ENCODE measurements around the gene CDC14A. TPM values are rescaled to one million over a fixed set of nuclear protein-coding genes. Genes with fewer than 3 reads are reported as not detected.
"Not testable (repeated sequence)": the region's sequence is repeated elsewhere in the genome, so short reads cannot be mapped to it uniquely, and the experiment has no call there.

The CDC14A gene
- total RNA-seq, 1 experiment from 2014 or later, result 5.3 TPM

- DNase-seq (ENCODE audit: low read depth), result no peak
These were observed 52.5 kb downstream of the CDC14A start for GRCh38 chr1:100404821-100405220.

- DNase-seq (ENCODE audit: low read depth), result not testable (repeated sequence)
These were observed 53.6 kb downstream of the CDC14A start for GRCh38 chr1:100405902-100406301.

GRCh38 chr1:100407390-100407789, 55.1 kb downstream of the CDC14A start:
- DNase-seq (ENCODE audit: low read depth), result not testable (repeated sequence)

DNA sequence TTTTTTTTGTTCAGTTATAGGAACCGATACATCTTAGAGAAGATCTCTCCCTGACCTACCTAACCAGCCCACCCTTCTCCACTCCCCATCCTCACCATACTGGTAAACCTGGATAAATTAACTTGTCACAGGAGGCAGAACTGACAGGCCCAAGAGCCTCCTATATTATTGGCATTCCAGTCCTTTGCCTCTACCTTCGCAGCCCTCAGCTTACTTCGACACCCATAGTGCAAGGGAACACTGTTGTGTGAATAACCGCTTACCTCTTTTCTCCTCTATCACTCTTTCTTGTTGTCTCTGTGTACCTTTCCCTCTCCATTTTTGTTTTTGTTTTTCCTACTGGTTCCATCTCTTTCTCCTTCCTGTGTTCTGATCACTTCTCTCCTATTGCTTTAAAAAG, 58.7 kb downstream of the CDC14A start:
- DNase-seq (ENCODE audit: low read depth), result no peak

DNA sequence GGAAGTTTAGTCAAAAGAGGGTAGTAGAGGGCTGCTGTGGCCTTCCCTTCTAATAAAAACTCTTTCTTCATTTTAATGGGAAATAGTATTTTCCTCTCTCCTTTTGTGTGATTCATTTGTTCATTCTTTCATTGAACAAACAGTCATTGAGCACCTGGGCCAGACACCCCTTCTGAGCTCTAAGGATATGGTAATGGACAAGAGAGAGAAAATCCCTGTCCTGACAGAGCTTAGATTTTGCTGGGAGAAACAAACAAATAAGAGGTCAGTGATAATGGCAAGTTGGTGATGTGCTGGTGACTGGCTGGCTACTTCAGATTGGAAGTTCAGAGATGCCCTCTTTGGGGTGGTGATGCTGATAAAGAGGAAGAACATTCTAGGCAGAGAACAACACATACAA, 59.3 kb downstream of the CDC14A start:
- no peak for DNase-seq (ENCODE audit: low read depth)

DNA sequence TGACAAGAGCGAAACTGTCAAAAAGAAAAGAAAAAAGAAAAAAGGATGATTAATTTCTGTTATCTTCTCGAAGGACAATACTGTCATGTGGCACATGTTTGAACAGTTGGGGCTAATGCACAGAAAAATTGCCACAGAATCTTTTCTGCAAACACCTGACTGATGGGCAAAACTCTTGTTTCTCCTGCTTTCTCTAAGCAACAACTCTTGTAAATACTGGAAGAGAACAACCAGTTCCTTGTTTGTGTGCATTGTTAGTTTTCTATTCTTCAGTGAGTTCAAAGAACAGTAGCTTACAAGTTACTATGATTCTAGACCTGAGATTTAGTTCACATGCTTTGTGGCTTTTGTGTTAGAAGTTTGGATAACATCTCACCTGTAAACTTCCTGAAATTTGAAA, 60.7 kb downstream of the CDC14A start:
- DNase-seq (ENCODE audit: low read depth), result no peak

DNA sequence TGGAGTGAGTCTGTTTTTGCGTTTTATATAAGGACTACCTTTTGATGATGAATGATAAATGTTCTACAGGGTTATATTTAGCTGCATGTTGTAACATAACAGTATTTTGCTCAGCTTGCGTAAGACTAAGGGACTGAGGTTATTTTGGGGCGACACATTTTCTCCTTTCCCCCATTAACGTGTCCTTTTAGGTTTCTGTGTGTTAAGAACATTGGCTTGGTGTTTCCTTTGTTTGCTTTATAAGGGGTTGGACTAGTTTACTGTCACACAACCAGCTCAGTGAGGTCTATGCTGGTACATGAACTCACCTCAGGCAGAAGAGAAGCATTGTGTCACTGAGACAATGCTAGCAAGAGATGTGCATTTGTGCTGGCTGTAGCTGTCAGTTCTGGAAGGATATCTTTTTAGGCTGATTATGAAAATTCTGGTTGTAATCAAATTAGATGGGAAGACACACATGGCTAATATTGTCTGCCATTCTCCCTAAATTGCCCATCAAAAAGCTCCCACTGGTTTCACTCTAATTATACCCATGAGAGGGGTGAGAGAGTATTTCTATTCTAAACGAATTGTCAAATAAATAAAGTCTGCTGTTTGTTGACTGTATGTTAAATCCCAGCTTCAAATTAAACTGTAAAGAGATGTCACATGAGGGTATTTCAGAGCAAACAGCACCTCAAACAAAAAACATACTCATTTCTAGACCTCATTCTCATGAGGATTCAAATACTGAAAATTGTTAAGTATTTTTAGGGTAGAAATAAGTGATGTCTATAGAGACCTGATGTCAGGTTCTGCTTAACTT, 62.6 kb downstream of the CDC14A start:
- DNase-seq (ENCODE audit: low read depth), result no peak

DNA sequence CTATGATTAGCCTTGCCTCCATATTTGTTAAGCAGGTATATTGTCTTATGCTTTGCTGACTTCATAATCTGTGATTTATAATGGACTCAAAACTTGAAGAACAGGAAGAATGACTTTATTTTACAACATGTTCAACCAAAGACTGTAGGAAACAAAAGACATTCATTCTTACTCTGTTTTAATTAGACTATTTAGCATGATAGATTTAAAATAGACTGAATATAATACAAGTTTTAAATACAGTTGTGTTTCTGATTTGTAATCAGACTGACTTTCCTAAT, 63.1 kb downstream of the CDC14A start:
- DNase-seq (ENCODE audit: low read depth), result no peak

- DNase-seq (ENCODE audit: low read depth), result no peak
These were observed 66.8 kb downstream of the CDC14A start for GRCh38 chr1:100419072-100419471.

GRCh38 chr1:100422065-100422464, 69.8 kb downstream of the CDC14A start:
- DNase-seq (ENCODE audit: low read depth), result no peak

GRCh38 chr1:100423832-100424337, 71.6 kb downstream of the CDC14A start:
- no peak for DNase-seq (ENCODE audit: low read depth)

DNA sequence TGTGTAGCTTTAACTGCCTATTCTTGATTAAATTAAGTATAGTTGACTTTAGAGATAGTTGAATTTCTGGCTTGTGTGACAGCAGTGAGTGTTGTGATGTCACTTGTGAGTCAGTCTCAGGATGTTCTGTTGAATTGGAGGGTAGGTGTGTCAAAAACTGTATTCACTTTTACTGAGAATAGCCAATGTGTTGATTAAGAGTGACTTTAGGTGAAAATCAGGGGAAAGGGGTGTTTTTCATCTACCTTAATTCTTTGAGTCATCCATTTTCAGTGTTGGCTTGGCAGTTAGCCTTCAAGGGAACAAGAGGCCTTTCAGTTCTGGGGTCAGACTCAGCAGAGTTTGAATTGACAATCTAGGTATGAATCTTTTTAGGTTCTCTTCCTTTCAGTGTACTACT, 75.9 kb downstream of the CDC14A start:
- DNase-seq (ENCODE audit: low read depth), result no peak

GRCh38 chr1:100430325-100430756, 78.0 kb downstream of the CDC14A start:
- DNase-seq (ENCODE audit: low read depth), result no peak

- no peak for DNase-seq (ENCODE audit: low read depth)
These were observed 79.6 kb downstream of the CDC14A start for GRCh38 chr1:100431954-100432353.

GRCh38 chr1:100433563-100433962, 81.3 kb downstream of the CDC14A start:
- DNase-seq (ENCODE audit: low read depth), result no peak

- no peak for DNase-seq (ENCODE audit: low read depth)
These were observed 82.5 kb downstream of the CDC14A start for GRCh38 chr1:100434831-100435230.

- no peak for DNase-seq (ENCODE audit: low read depth)
These were observed 86.1 kb downstream of the CDC14A start for GRCh38 chr1:100438375-100438774.

GRCh38 chr1:100438789-100439188, 86.5 kb downstream of the CDC14A start:
- DNase-seq (ENCODE audit: low read depth), result no peak

DNA sequence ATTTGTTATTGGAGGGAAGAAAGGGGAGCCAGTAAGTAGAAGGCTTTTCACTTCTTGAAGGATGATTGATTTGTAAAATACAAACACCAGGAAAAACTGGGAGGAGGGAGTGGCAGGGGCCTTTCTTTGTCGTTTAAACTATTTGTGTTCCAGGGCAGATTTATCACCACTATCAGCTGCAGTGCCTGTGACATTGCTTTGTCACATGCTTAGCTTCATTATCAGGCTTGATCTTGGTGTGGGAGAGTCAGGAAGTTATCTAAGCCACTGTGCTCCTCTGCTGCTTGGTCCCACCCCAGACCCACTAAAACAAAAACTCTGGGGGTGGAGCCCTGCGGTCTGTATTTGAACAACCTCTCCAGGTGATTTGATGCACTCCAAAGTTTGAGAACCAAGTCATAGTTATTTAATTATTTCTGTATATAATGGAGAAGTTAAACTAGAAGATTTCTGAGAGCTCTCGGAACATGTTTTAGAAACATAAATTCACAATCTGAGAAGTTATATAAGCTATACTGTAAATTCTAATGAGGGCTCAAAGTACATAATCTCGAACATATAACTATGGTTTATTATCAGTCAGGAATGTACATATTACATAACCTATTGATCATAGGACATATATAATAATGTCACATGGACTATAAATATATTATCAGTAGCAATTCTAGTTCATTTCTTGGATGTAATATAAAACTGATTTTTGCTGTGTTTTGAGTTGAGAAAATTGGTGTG, 87.9 kb downstream of the CDC14A start:
- DNase-seq (ENCODE audit: low read depth), result no peak

GRCh38 chr1:100441146-100441545, 88.8 kb downstream of the CDC14A start:
- DNase-seq (ENCODE audit: low read depth), result no peak

- no peak for DNase-seq (ENCODE audit: low read depth)
These were observed 89.3 kb downstream of the CDC14A start for GRCh38 chr1:100441651-100442050.

GRCh38 chr1:100443811-100444571, 91.7 kb downstream of the CDC14A start:
- DNase-seq (ENCODE audit: low read depth), result peak; percentile 18
